ENCODE results near the gene SCAMP1. TPM values are rescaled to one million over a fixed set of nuclear protein-coding genes. Genes with fewer than 3 reads are reported as not detected.

SCAMP1 gene
- total and polyA plus RNA-seq, 2 of the 13 experiments (the other 11 are each of a cell fraction or from before 2014, with no cell fraction given), result 18.2 to 33.7 TPM

GRCh38 chr5:78472469-78473106 lies 112.2 kb downstream of the SCAMP1 start:
- in situ Hi-C loops (cut with HindIII; ENCODE audit: extremely low pct_ligation_motif_present, low pct_unique_long_range_greater_than_20kb), result no loop called here
- no peak for FAIRE-seq
- Histone ChIP-seq H3K27me3 (ENCODE audit: control insufficient read depth in 1 of 2, insufficient read depth in 2 of 2, low read length in 2 of 2) (no peaks in the 10 kb centered on the region), H3K4me3 (replicated peaks in 1 of 3; ENCODE audit: insufficient read depth in 1 of 3, low read depth in 2 of 3, low read length in 3 of 3) (no peak overlapping the region), H3K9ac (ENCODE audit: insufficient read depth, low read depth, low read length) (no peak overlapping the region), H3K79me2 (ENCODE audit: insufficient read depth, low read length) (no peaks in the 10 kb centered on the region), H4K20me1 (ENCODE audit: insufficient read depth, low read length) (no peaks in the 10 kb centered on the region), H2AFZ (ENCODE audit: low read length) (no peak overlapping the region), H3K4me1 (ENCODE audit: insufficient read depth, low read length) (no peaks in the 10 kb centered on the region), H3K36me3 (replicated peaks in 1 of 2; ENCODE audit: control insufficient read depth in 1 of 2, insufficient read depth in 2 of 2, low read length in 2 of 2) (no peaks in the 10 kb centered on the region; a peak in 1 of 5 replicates), H3K9me3 (ENCODE audit: low read length) (no peaks in the 10 kb centered on the region), H3K4me2 (ENCODE audit: low read depth, low read length) (no peak overlapping the region), H3K27ac (ENCODE audit: extremely low read length, insufficient read depth, low read length) (no peak overlapping the region)
- BruUV-seq (replicated peaks), result no TSS peak
- TF ChIP-seq ZNF567 (CRISPR knock-in tag; IDR thresholded peaks at IDR 0.05; ENCODE audit: borderline replicate concordance) (no peak), CTCF (CRISPR knock-in tag; IDR thresholded peaks at IDR 0.05) (peak; percentile 52), STAG1 (CRISPR knock-in tag; IDR thresholded peaks at IDR 0.05) (peak; percentile 72)
- intact Hi-C loops (cut with micrococcal nuclease; ENCODE audit: unreplicated experiment), result loop anchor here (2.0 kb wide), 1 partner anchor 60 kb away; no protein-coding TSS in a partner anchor
- ChIA-PET POLR2A (no interaction called here), CTCF (ENCODE audit: low intra/inter-chr PET ratio, low total read pairs) (interaction anchor here (0.7 kb wide), 1 partner anchor 61 kb away, joined by 4 read pairs; no protein-coding TSS in a partner anchor)
- peak; percentile 25 for DNase-seq (ENCODE audit: low spot score)
- peak; percentile 74 for ATAC-seq

GRCh38 chr5:78473751-78474150 lies 113.3 kb downstream of the SCAMP1 start:
- Histone ChIP-seq H3K36me3 (replicated peaks in 1 of 2; ENCODE audit: control insufficient read depth in 1 of 2, insufficient read depth in 2 of 2, low read length in 2 of 2) (no peaks in the 10 kb centered on the region; a peak in 1 of 5 replicates), H3K4me1 (ENCODE audit: insufficient read depth, low read length) (no peaks in the 10 kb centered on the region), H3K4me2 (ENCODE audit: low read depth, low read length) (no peak overlapping the region), H3K27ac (ENCODE audit: extremely low read length, insufficient read depth, low read length) (no peak overlapping the region), H3K79me2 (ENCODE audit: insufficient read depth, low read length) (no peaks in the 10 kb centered on the region), H4K20me1 (ENCODE audit: insufficient read depth, low read length) (no peaks in the 10 kb centered on the region), H3K9ac (ENCODE audit: insufficient read depth, low read depth, low read length) (no peak overlapping the region), H2AFZ (ENCODE audit: low read length) (no peak overlapping the region), H3K9me3 (ENCODE audit: low read length) (no peaks in the 10 kb centered on the region), H3K27me3 (ENCODE audit: control insufficient read depth in 1 of 2, insufficient read depth in 2 of 2, low read length in 2 of 2) (no peaks in the 10 kb centered on the region), H3K4me3 (replicated peaks in 1 of 3; ENCODE audit: insufficient read depth in 1 of 3, low read depth in 2 of 3, low read length in 3 of 3) (no peak overlapping the region)
- FAIRE-seq, result no peak
- in situ Hi-C loops (cut with HindIII; ENCODE audit: extremely low pct_ligation_motif_present, low pct_unique_long_range_greater_than_20kb), result no loop called here
- no TSS peak for BruUV-seq (replicated peaks)
- ChIA-PET CTCF (ENCODE audit: low intra/inter-chr PET ratio, low total read pairs) (no interaction called here), POLR2A (no interaction called here)
- DNase-seq (ENCODE audit: low spot score), result no peak
- 100% methylated on average over 1 of the region's 1 CpG for WGBS (ENCODE audit: low lambda C conversion rate)
- intact Hi-C loops (cut with micrococcal nuclease; ENCODE audit: unreplicated experiment), result loop anchor here (2.0 kb wide), 1 partner anchor 59 kb away; no protein-coding TSS in a partner anchor
- TF ChIP-seq ZEB1 (IDR thresholded peaks at IDR 0.05; ENCODE audit: insufficient replicate concordance, low read depth) (no peak), ZNF350 (CRISPR knock-in tag; IDR thresholded peaks at IDR 0.05; ENCODE audit: borderline replicate concordance, low read depth) (no peak), ZNF296 (CRISPR knock-in tag; conservative IDR thresholded peaks at IDR 0.05) (no peak)
- ATAC-seq, result no peak

All from HepG2 (cell line).